Measurements from ENCODE around the gene RPL28.

DNA sequence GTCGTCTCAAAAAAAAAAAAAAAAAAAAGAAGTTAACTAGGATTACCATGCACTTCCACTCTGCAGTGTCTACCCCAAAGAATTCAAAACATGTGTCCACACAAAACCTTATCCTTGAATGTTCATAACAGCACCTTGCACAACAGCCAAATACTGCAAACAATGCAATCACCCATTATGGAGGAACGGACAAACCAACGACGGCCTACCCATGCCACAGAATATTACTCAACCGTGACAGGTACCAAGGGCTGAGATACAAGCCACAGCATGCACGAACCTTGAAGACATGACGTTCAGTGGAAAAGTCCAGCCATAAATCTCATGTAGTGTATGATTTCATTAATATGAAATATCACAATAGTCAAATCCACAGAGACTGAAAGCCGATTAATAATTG, 60.3 kb downstream of the RPL28 start:
- TF ChIP-seq, protein P1, sequence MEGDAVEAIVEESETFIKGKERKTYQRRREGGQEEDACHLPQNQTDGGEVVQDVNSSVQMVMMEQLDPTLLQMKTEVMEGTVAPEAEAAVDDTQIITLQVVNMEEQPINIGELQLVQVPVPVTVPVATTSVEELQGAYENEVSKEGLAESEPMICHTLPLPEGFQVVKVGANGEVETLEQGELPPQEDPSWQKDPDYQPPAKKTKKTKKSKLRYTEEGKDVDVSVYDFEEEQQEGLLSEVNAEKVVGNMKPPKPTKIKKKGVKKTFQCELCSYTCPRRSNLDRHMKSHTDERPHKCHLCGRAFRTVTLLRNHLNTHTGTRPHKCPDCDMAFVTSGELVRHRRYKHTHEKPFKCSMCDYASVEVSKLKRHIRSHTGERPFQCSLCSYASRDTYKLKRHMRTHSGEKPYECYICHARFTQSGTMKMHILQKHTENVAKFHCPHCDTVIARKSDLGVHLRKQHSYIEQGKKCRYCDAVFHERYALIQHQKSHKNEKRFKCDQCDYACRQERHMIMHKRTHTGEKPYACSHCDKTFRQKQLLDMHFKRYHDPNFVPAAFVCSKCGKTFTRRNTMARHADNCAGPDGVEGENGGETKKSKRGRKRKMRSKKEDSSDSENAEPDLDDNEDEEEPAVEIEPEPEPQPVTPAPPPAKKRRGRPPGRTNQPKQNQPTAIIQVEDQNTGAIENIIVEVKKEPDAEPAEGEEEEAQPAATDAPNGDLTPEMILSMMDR (IDR thresholded peaks at IDR 0.05; ENCODE audit: borderline replicate concordance, extremely low read depth, low read length, poor library complexity, severe bottlenecking): no peak
- no peak for TF ChIP-seq EZH2 (IDR thresholded peaks at IDR 0.05; ENCODE audit: borderline replicate concordance, low read depth, low read length, severe bottlenecking)
